SHP77 treated with DMSO at 0.1 percent for 48 hours (cell line): ENCODE data around the gene KIAA1217.

Experiments
- DNase-seq: peaks from one replicate; lab custom pipeline; 2025; lab: John Stamatoyannopoulos, UW

KIAA1217 gene

DNA sequence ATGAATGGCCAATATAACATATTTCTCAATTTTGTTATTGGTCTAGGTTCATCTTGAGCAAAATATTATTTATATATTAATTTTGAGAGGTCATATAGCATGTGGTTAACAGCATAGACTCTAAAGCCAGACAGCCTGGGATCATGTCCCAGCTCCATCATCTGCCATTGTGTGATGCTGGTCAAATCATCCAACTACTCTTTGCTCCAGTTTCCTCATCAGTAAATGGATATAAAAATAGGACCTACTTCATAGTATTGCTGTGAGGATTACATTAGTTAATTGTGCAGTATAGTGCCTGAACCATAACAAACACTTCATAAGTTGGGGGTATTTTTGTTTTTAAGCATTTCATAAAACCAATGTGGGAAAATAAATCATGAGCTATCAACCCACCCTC lies 199.0 kb downstream of the KIAA1217 start:
- no peak for DNase-seq

DNA sequence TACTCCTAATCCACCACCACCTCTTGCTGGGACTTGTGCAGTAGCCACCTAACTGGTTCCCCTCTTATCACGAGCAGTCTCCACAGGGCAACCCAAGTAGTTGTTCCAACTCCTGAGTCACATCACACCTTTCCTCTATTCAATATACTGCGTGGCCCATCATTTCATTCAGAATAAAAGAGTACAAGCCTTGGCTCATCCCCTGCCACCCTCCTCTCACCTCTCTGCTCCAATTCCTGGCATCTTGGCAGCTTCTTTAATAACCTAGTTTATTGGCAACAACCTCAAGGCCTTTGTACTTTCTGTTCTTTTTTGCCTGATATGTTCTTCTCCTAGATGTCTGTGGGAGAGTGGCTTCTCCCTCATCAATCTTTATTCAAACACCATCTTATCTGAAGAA lies 199.4 kb downstream of the KIAA1217 start:
- no peak for DNase-seq

DNA sequence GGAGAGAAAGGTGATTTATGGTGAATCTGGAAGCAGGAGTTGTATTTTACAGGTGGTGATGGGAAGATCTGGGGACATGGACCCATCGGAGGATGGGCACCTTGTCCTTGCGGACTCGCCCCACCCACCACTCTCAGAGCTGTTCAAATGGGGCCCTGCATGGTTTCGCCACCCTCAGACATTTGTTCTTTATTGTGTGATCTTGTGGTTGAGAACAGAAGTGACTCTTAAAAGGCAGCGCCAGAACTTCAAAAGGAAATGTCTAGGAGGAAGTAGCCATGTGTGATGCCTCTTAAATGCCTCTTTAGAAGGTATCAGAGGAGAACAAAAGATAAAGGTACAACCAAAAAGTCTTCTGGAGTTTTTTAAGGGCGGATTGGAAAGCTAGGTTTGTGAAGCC lies 205.7 kb downstream of the KIAA1217 start:
- no peak for DNase-seq

DNA sequence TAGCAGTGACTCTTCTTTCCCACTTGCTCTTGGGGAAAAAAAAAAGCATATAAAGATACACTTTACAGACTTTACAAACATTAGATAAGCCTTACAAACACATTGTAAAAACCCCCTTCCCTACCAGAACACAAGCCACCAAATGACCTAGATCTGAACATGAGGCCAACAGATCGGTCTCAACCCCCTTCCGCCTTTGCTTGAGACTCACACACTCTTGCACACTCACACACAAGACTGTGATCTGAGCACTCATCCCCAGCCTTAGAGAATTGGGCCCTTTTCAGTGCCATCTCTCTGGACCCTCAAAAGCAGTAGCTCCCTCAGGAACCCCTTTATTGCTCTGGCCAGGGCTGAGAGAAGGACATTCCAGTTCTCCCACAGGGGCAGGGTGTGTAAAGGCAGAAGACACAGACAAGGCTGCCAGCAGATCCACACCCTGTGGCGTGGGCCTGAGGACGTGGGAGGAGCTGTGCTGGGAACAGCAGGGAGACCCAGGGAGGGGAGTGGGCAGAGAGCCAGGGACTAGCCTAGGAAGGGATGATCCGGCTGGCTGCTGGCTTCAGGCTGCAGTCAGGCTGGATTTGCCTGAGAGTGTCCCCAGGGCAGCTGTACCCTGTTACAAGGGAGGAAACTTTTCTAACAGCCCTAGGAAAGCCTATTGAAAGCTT lies 206.7 kb downstream of the KIAA1217 start:
- DNase-seq = no peak

DNA sequence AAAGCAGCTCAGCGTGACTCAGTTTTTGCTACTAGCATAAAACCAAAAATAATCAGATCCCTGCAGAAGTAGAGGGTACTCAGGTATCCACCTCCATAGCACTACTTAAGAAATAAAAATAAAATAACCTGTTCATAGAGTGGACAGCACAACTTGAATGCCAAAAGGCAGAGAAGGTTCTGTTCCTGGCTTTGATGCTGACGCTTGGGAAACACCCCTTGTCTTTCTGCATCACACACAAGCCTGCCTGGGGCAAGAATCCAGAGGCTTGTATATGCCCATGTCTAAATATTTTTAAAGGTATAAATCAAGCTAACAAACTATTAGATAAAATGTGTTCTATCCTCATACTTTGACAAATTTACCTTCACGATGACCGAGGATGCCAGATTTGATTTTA lies 207.3 kb downstream of the KIAA1217 start:
- no peak for DNase-seq

DNA sequence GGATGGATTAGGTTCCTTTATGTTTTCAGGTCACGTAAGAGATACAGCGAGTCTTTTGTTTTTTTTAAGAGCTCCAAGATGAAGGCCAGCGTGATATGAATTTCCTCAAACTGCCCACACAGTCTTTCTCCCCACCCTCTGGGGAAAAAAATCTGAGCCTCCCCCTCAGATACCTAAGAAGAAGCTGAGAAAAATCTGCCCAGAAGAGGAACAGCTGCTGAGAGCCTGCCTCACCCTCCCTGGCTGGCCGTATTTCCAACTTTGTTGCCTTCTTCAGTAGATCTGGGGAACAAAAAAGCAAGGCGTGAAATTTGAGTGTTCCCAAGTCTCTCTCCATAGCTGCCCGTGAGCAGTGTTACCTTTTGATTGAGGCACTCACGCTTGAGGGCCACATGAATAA lies 208.1 kb downstream of the KIAA1217 start:
- DNase-seq = no peak

DNA sequence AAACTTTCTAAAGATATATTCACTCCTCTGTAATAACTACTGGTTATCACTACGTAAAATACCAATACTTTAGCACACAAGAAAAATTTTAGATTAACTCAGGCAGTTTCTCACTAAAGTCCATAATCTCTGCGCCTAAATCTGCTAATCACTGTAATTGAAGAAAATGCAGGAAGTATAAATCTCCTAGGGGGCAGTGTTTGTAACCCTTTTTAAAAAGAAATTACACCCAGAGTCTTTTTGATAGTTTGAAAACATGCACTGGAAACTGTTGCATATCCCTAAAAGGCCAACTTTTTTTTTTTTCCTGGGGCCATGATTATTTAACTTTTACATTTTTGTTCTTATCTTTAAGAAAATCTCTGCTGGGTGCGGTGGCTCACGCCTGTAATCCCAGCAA lies 209.6 kb downstream of the KIAA1217 start:
- no peak for DNase-seq

DNA sequence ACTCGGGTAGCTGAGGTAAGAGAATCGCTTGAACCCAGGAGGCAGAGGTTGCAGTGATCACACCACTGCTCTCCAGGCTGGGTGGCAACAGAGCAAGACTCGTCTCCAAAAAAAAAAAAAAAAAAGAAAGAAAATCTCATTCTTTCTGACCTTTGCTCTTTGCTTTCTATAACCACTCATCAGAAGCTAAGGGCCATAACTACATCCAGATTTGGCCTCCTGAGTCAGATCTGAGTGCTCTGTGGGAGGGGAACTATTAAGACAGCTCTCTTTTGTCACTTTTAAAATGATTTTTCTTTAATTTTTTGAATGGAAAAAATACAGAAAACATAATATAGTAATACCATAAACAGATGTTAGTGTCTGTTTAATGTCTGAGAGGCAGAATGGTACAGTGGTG lies 210.1 kb downstream of the KIAA1217 start:
- no peak for DNase-seq

DNA sequence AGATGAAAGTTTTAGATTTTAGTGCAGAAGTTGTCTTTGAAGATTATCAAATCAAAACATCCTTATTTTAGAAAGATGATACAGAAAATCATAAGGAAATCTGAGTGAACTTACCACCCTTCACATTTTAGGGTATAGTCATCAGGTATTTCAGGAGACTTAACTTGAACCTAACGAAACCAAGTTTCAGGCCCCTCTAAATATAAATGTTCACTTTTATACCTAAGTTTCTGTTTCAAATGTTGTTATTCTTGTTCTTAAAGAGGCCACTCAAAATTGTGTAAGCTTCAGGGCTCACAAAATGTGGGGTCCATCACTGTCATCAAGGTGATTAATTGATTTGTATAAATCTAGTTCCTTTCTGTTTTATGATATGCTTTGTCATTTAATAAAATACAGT lies 216.2 kb downstream of the KIAA1217 start:
- no peak for DNase-seq

DNA sequence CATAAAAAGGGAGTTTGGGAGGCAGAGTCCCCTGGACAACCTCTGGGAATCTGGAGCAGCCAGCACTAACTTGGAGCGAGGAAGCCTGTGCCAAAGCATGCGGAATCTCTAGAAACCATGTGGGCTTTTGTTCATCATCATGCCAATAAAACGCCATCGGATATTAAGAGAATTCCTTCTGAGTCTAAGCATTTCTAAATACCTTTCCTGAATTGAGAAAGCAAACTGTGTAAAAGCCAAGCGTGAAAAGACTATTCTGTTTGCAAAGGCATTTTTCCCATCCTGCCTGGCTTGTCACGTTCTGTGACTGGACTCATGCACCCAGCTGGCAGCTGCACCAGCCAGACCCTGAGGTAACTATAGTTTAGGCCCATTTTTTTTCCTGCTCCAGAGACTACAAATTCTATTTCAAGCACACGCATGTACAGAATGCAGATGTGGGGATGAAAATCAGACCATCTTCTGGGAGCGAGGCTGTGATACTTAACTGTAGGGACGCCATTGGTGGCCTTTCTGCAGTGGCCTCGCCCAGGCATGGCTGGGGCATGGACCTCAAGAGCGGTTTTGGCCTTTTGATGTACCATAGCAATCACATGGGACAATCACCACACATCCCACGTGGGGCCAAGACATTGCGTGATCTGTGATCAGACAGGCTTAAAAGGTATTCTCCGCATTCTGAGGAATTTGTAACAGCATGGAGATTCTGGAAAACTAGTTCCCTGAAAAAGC lies 218.9 kb downstream of the KIAA1217 start:
- DNase-seq = no peak

DNA sequence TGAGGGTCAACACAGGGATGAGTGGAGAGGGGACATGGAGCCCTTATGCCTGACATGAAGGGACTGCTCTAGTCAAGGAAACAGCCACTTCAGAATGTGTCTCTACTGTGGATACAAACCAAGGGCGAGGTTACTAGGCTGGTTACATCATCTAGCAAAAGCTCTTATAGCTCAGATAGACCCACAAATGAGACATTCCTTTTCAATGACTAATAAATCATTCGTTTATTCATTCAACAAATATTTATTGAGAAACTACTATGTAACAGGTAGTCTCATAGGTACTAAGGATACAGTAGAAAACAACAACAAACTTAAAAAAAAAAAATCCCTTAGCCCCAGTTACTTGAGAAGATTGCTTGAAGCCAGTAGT lies 219.5 kb downstream of the KIAA1217 start:
- no peak for DNase-seq

DNA sequence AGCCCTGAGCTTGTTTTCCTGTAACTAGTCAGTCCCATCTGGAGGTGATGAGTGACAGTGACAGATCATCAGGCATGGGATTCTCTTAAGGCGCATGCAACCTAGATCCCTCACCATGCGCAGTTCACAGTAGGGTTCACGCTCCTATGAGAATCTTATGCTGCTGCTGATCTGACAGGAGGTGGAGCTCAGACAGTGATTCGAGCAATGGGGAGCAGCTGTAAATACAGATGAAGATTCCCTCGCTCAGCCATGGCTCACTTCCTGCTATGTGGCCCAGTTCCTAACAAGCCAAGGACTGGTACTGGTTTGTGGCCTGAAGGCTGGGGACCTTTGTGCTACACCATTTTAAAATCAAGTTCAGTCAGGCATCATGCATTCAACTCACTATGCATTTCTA lies 221.7 kb downstream of the KIAA1217 start:
- DNase-seq = no peak

DNA sequence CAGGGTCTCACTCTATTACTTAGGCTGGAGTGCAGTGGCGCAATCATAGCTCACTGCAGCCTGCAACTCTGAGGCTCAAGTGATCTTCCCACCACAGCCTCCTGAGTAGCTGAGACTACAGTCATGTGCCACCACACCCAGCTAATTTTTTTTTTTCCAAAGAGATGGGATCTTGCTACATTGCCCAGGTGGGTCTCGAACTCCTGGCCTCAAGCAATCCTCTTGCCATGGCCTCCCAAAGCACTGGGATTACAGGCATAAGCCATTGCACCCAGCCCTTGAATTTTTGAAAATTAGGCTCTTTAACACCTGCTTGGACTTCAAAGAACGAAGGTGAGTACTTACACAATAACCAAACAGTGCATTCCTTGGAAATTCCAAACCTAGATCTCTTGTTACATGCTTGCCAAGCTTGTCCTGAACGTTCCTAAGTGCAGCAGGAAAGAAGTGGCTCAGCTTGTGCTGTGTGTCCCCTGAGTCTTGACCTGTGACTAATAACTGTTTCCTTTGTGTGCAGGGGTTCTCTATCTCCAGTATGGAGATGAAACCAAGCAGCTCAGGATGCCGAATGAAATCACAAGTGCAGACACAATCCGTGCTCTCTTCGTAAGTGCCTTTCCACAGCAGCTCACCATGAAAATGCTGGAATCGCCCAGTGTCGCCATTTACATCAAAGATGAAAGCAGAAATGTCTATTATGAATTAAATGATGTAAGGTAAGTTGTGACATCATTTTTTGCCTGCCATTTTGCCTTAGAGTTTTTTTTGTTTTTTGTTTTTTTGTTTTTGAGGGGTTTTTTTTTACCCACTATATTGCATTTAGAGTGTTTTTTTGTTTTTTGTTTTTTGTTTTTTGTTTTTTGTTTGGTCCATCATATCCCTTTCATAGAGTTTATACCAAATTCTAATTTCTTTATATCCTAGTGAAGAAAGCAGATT lies 223.8 kb downstream of the KIAA1217 start:
- no peak for DNase-seq

DNA sequence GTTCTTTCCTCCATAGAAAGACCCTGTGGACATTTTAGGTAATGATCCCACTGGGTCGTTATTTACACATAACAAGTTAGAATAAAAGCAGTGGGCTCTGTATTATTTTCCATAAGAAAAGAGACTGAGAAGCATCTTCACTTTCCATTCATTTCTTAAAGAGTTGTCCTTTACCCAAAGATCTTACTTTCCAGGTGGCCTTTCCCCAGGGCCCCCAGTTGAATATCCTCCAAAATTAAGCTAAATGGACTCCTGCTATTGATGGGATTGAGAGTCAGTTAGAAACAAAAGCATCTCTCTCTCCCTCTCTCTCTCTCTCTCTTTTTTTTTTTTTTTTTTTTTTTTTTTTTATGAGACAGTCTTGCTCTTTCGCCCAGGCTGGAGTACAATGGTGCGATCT lies 224.8 kb downstream of the KIAA1217 start:
- DNase-seq = no peak

DNA sequence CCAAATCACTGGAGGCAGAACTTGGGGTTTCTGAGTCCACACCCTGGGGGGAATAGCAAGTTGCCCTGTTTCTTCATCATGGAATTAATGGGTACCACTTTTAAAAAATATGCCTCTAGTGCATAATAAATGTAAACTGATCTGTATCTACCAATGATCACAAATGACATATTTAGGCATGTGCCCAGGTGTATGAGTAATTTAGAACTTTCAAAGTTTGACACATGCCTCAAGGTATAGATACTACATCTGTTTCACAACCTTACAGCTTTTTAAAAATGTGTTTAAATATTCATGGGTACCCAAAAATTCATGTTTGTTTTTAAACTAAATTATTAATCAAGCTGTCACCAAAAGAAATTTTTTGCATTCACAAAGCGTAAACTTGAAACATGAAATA lies 226.0 kb downstream of the KIAA1217 start:
- DNase-seq = no peak

DNA sequence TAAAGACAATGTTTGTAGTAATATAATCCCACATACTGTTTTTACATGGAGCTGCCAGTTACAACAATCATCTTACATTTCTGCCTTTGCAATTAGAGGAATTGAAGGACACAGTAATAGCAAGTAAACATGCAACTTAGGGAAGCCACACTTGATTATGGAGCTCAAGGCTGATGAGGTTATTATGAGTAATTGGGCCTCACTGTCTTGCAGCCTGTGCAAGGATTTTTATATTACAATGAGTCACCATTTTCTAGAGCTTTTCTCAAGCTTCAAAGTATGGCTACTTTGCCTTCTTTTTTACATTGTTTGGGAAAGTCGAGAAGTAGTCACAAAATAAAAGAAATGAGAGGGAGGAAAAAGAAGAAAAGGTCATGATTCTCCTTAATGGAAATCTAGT lies 226.4 kb downstream of the KIAA1217 start:
- DNase-seq = no peak

DNA sequence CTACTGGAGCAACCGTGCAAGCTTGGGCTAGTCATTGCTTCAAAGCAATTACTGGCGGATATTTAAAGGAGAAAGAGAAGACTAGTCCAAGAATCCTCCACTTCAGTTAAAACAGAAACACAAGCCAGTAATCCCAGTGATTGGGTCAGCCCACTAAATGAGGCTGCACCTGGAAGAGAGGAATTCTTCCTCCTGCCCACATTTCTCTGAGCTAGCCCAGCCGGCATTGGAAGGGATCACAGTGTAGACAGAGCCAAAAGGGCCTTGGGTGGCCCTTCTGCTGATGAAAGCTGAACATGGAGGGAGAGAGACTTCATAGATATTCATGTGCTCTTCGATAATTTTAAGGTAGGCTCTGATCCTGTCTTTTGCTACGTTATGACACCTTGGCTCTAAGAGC lies 228.4 kb downstream of the KIAA1217 start:
- no peak for DNase-seq

DNA sequence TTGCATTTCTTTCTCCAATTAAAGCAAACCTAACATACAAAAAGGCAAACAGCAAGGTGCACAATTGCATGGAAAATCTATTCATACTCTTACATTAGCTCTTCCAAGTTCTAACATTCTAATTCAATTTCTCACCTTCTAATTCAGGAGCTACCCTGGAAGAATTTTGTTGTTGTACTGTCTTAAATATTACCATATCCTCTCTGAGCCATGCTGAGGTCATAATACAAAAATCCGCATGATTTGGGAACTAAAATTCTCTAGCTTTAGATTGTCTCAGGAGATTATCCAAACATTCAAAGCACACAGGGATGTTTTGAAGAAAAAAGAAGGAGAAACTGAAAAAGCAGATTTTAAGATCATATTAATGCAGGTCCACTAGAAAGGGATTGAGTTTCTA lies 229.9 kb downstream of the KIAA1217 start:
- DNase-seq = no peak

DNA sequence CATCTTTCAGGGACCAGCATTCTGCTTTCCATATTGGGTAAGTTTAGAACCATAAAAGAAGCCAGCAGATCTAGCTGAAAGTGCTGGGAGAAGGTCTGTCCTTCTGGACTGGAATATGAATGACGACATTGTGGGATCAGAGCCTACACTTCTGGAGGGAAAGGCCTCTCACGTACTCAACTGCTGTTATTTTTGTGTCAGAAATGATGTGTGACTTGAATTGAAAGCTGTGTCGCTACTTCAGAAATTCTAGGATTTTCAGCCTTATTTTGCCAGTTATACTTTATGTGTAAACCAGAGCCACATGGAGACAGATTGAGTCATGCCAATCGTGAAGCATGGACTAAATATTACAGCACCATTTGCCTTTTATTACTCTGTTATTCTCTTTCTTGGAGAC lies 231.0 kb downstream of the KIAA1217 start:
- DNase-seq = no peak

DNA sequence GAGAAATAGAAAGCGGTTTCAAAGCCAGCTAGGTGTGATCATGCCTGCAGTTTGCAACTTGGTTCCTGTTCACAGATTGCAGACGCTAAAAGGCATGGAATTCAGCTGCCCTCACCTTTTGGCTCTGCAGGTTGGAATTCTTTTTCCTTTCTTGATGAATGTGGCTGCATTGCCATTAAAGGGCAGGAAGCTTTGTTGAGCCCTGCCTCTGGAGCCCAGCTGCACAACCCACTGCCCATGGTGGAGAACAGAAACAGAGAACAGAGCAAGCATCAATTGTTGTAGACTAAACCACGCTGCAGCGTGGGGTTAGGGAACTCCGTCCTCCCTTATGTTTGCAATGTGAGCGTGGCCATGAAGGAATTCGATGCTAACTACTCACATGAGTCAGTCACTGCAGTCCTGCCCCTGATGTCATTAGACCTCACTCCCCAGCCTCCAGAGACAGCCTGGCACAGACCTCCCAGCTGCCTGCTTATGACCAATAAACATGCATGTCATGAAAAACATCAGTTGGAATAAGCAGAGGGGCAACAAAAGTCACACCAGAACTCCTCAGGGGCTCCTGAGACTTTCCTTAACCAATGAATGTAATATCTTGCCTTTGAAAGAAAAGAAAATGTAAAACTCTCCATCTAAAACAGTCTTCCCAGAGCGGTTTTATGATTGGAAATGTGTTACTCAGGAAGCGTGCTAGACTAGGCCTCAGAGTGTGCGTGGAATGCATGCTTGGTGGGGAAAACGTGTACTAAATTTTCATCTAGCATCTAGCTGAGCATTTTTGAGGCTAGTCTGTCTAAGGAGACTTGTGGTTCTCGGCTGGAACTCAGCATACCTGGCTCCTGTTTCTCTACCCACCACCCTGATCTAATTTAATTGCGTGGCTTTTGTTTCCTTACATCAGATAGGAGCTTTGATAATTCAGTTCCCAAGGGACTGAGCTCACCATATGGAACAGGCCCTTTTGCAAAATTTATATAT lies 232.2 kb downstream of the KIAA1217 start:
- DNase-seq = no peak

DNA sequence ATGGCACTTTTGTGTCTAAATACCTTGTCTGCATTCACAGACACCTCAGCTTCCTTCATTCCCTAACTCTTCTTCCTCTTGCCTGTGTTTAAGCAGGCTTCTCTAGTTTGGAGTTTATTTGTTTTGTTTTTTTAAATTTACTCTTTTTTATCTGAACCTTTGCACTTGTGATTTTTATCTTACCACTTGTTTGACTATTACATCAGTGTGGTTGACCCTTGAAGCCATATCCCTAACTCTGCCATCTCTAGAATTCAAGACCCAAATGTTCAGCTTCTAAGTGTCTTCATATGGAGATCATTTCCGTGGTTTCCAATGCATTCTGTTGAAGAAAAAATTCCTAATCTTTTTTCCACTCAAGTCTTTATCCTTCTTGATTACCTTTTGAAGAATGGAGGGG lies 233.3 kb downstream of the KIAA1217 start:
- no peak for DNase-seq
